HCEC 1CT (cell line): Measurements from ENCODE around the gene FAM193A.
"Not testable (repeated sequence)": the region's sequence is repeated elsewhere in the genome, so short reads cannot be mapped to it uniquely, and the experiment has no call there.

Experiments used
- DNase-seq: peaks from one replicate; pipeline ENCODE4 v3.0.0-alpha.2; 2017

Gene FAM193A

DNA sequence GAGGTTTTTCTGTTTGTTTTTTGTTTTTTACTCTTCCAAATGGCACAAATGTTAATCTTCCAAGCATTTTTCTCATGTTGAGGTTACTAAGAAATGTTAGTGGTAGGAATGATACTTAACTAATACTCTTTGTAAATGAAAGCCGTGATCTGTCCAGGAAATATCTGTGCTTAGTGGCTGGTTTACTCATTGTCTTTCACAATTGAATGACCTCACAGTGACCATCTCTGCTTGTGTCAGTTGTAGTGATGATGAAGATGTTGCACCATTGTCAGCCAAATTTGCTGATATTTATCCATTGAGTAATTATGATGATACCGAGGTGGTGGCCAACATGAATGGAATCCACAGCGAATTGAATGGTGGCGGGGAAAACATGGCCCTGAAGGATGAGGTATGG is 126.2 kb downstream of the FAM193A start:
- DNase-seq: peak; percentile 87

GRCh38 chr4:2663275-2663674 is 126.8 kb downstream of the FAM193A start:
- DNase-seq: no peak

DNA sequence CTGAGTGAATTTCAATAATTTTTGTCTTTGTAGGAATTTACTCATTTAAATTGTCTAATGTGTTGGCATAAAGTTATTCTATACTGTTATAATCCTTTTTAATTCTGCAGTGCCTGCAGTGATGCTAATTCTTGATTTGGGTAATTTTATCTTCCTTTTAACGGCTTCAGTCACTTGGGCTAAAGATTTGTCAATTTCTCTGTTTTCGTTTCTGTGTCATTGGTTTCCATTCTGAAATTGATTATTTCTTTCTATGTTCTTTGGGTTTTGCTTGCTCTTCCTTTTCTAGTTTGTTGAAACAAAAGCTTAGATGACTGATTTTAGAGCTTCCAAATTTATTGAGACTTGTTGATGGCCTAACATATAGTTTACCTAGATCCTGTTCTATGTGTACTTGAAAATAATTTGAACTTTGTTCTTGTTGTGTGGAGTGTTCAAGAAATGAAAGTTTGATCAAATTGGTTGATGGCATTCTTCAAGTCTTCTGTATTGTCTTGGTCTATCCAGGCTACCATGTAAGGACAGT is 130.3 kb downstream of the FAM193A start:
- no peak for DNase-seq

DNA sequence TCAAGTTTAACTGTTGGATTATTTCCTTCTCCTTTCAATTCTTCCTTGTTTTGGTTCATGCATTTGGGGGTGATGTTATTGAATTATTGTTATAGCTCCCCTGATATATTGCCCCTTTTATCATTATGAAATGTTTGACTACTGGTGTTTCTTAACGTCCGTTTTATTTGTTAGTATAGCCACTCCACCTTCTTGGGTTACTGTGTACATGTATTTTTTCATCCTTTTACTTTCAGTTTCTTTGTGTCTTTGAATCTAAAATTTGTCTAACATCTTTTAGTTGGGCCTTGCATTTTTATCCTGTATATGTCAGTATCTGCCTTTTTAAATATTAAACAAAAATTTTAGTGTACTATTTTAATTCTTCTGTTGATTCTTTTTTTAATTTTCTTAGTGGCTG is 131.0 kb downstream of the FAM193A start:
- no peak for DNase-seq

GRCh38 chr4:2671267-2671895 is 134.9 kb downstream of the FAM193A start:
- DNase-seq: no peak

GRCh38 chr4:2672082-2672481 is 135.6 kb downstream of the FAM193A start:
- no peak for DNase-seq

DNA sequence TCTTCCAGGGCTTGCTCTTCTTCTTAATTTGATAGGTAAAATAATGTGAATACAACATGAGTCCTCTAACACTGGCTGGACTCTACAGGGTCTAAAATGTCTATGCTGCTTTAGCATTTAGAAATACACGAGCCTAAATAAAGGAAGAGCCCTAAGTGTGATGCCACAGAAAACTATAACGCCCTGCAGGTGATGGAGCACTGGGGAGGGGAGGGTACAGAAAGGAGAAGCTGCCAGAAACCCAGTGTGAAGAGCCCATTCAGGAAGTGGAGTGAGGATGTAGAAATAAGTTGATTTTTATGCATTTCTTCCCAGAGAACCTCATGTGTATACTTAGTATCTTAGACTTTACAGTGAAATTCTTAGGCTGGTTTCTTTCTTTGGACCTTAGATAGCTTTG is 136.3 kb downstream of the FAM193A start:
- DNase-seq: no peak

GRCh38 chr4:2673157-2673556 is 136.7 kb downstream of the FAM193A start:
- no peak for DNase-seq

- not testable (repeated sequence) for DNase-seq
Observed at GRCh38 chr4:2679762-2680161, 143.3 kb downstream of the FAM193A start.

GRCh38 chr4:2684486-2684885 is 148.0 kb downstream of the FAM193A start:
- no peak for DNase-seq

- peak; percentile 17 for DNase-seq
Observed at GRCh38 chr4:2685541-2685940, 149.1 kb downstream of the FAM193A start.

DNA sequence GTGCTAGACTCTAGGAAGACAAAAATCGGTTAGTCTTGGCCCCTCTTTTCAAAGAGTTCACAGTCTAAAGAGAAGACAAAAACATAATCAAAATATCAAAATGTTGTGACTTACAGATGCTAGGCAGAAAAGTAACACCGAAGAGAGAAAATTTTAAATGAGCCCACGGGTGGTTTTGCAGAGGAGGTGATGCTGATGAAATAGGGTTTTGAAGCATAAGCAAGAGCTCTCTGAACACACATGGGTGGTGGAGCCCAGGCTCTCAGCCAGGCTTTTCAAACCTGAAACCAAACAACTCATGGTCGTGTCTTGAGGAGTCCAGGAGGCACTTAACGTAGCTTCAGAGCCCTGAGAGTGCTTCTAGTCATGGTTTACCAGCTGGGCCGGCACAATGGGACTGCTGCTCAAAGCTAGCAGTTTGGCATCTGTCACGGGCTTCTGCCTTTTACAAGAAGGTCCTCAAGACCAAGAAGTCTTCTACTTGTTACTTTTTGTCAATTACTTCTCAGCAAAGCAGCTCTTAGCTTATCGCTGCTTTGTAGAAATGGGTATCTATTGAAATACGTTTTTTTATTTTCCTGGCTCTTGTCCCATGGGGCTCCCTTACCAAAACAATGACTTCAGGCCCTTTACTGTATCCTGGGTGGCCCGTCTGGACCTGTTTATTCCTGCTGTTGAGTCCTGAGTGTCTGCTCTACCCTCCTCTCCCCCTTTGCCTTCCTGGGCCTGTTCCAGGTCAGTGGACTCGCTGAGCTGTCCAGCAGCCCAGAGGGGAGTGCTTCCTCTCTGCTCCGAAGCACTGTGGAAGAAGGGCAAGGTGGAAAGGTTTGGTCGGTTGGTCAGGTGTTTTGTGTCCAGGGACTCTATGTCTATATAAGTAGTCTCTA is 150.2 kb downstream of the FAM193A start:
- no peak for DNase-seq

GRCh38 chr4:2688281-2688680 is 151.8 kb downstream of the FAM193A start:
- no peak for DNase-seq

GRCh38 chr4:2688697-2689096 is 152.2 kb downstream of the FAM193A start:
- DNase-seq: no peak

GRCh38 chr4:2689114-2689513 is 152.7 kb downstream of the FAM193A start:
- no peak for DNase-seq

DNA sequence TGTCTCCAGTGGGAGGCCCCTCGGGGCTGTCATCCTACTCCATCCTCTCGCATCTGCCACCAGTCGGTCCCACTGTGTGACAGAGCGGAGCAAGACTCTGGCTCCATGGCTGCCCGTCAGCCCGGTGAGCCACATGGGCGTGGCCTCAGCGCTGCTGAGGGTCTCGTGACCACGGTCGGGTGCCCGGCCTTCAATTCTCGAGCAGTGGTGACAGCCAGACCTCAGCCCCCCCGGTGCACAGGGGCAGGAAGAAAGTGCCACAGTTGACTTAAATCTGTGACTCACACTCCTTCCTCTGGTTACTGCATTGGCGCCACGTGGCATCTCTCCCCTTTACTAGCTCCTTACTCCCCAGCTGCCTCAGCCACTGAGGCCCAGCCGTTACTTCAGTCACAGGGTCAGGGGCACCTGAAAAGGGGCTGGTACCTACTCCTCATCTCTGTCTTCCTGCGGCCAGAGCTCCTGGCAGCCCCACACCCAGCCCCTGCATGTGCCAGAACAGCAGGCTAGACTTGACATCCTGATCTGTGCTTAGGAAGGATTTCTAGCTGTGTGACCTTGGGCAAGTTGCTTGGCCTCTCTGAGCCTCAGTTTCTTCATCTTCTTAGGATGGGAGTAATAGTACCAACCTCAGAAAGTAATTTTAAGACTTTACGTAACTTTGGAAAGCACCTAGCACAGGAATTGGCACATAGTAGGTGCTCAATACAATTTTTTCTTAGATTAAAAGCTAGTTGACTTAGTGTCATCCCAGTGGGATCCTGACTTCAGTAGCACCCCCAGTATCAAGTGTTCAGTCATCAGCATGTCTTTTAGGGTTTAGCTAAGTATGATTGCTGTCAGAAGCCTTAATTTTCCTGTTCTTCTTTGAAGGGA is 153.6 kb downstream of the FAM193A start:
- DNase-seq: no peak

DNA sequence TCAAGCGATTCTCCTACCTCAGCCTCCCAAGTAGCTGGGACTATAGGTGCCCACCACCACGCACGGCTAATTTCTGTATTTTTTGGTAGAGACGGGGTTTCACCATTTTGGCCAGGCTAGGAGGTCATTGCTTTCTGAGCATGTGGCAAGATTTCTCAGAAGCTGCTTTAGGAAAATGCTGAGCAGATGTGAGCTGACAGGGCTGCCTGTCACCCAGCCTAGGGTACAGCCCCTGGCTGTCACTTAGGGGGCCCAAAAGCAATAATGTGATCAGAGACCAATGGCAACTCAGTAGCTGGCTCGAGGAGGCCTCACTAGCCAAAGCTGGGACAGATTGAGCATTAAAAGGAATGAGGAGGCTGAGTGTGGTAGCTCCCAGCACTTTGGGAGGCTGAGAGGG is 154.9 kb downstream of the FAM193A start:
- no peak for DNase-seq

GRCh38 chr4:2691952-2692435 is 155.5 kb downstream of the FAM193A start:
- no peak for DNase-seq

GRCh38 chr4:2694691-2695090 is 158.2 kb downstream of the FAM193A start:
- DNase-seq: no peak

- no peak for DNase-seq
Observed at GRCh38 chr4:2695346-2696060, 159.1 kb downstream of the FAM193A start.

DNA sequence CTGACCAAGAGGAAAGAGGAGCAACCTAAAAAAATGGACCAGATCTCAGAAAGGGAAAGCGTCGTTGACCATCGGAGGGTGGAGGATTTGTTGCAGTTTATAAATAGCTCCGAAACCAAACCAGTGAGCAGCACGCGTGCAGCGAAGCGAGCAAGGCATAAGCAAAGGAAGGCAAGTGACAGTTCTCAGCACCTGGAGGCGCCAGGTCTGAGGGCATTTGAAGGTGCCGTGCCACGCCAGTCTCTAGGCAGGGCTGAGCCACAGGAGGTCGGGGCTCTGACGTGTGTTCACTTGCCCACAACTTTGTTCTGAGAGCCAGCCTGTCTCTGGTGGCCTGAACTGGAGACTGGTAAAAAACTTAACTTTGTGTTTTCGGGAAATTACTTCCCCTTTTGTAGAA is 160.0 kb downstream of the FAM193A start:
- DNase-seq: no peak

- DNase-seq: no peak
Observed at GRCh38 chr4:2697995-2698414, 161.6 kb downstream of the FAM193A start.
